Parietal lobe (tissue), 2 donors: ENCODE results near the gene P4HA1. TPM values are rescaled to one million over a fixed set of nuclear protein-coding genes. Genes with fewer than 3 reads are reported as not detected.

Experiments used
- small RNA-seq: library from RNA; depleted of rRNA; stranded (forward); fragments of <200 nt; gene quantifications from one replicate; pipeline ENCODE3, GENCODE V24; 2014; ENCODE audit warnings: low replicate concordance
- total RNA-seq: library from RNA; depleted of rRNA; stranded (reverse); fragments of >200 nt; gene quantifications from one replicate; pipeline ENCODE4 v1.2.3, GENCODE V29; 2014

The P4HA1 gene
- total RNA-seq: 27.5 TPM

GRCh38 chr10:73096449-73097304 is at the start of gene P4HA1:
Gene P4HA1 (minus strand): TSS chr10:73096866. CDS start chr10:73074883, 21,983 bp downstream.

GRCh38 chr10:73110345-73110849 is 13.7 kb upstream of the P4HA1 start, which contains the start of gene NUDT13:
Gene NUDT13 (plus strand): TSS chr10:73110455. CDS start chr10:73114366, 3,911 bp downstream.

Small RNAs within 50 kb of the gene (small RNA-seq; reads per million reads assigned to genes)
- gene RF00019: not detected
- 0.92 reads per million, percentile 67 among the genes with 10 or more reads in this experiment for gene SNORA11F

Other genes with a start within 250 kb of the P4HA1 start
- gene OIT3, start 203.1 kb downstream of the P4HA1 start, total RNA-seq: 0.94 TPM
- gene PLA2G12B, start 142.1 kb downstream of the P4HA1 start, total RNA-seq: not detected
- 1.6 TPM for gene NUDT13, start 13.6 kb upstream of the P4HA1 start, total RNA-seq
- gene ECD, start 71.1 kb upstream of the P4HA1 start, total RNA-seq: 36.3 TPM
- gene FAM149B1, start 71.3 kb upstream of the P4HA1 start, total RNA-seq: 41.9 TPM
- 90.1 TPM for gene DNAJC9, start 150.4 kb upstream of the P4HA1 start, total RNA-seq
- gene MRPS16, start 155.8 kb upstream of the P4HA1 start, total RNA-seq: 87.3 TPM